WTC11 (cell line): ENCODE data around the gene ZMIZ2. TPM values are rescaled to one million over a fixed set of nuclear protein-coding genes. Genes with fewer than 3 reads are reported as not detected.

Experiments used
- ATAC-seq: fragments of 200-7000 bp; cut with Tn5 transposase; 2 replicates; pipeline ENCODE4 v1.10.0; 2021; ENCODE audit warnings: mild to moderate bottlenecking, moderate library complexity
- CTCF ChIA-PET: fragments of 300-600 bp; sonication (Branson Sonifier 250); formaldehyde crosslinking; loops from one replicate; lab custom pipeline; 2021; ENCODE audit warnings: antibody characterized with exemption; lab: Charles Lee
- POLR2A ChIA-PET: fragments of 350-600 bp; sonication (Branson Sonifier 250); formaldehyde crosslinking; loops from one replicate; lab custom pipeline; 2021; ENCODE audit warnings: antibody characterized with exemption; lab: Charles Lee
- DNase-seq: peaks from one replicate; pipeline ENCODE4 v3.0.0; 2021; ENCODE audit warnings: low spot score
- H3K27ac Mint-ChIP-seq: 2 replicates; pipeline ENCODE4 v1.8.0; 2021; ENCODE audit warnings: mixed read lengths
- H3K27me3 Mint-ChIP-seq: 2 replicates; pipeline ENCODE4 v1.8.0; 2021; ENCODE audit warnings: low read depth, mild to moderate bottlenecking, moderate library complexity, mixed read lengths
- H3K36me3 Mint-ChIP-seq: 2 replicates; pipeline ENCODE4 v1.8.0; 2021; ENCODE audit warnings: mixed read lengths
- H3K4me1 Mint-ChIP-seq: 2 replicates; pipeline ENCODE4 v1.8.0; 2022; ENCODE audit warnings: mixed read lengths
- H3K4me3 Mint-ChIP-seq: 2 replicates; pipeline ENCODE4 v1.8.0; 2021; ENCODE audit warnings: mild to moderate bottlenecking, moderate library complexity, mixed read lengths
- H3K9me3 Mint-ChIP-seq: 2 replicates; pipeline ENCODE4 v1.8.0; 2021; ENCODE audit warnings: mixed read lengths
- ATF6 ChIP-seq: sonication (generic); formaldehyde crosslinking; IDR thresholded peaks from 2 replicates; pipeline ENCODE4 v1.8.1; 2023; ENCODE audit warnings: mild to moderate bottlenecking, missing genetic modification reagents
- CDX4 ChIP-seq: fragments of 250-450 bp; sonication (Bioruptor Pico); IDR thresholded peaks from 2 replicates; pipeline ENCODE4 v1.9.0; 2021; ENCODE audit warnings: moderate library complexity, mild to moderate bottlenecking, inconsistent platforms, borderline replicate concordance
- CREM ChIP-seq: sonication (generic); formaldehyde crosslinking; IDR thresholded peaks from 2 replicates; pipeline ENCODE4 v1.8.1; 2022; ENCODE audit warnings: mild to moderate bottlenecking, missing genetic modification reagents, moderate library complexity
- EMX1 ChIP-seq: fragments of 250-450 bp; sonication (Bioruptor Pico); IDR thresholded peaks from 2 replicates; pipeline ENCODE4 v1.8.0; 2021; ENCODE audit warnings: mild to moderate bottlenecking
- FOXP1 ChIP-seq: sonication (generic); formaldehyde crosslinking; IDR thresholded peaks from 2 replicates; pipeline ENCODE4 v1.8.0; 2022; ENCODE audit warnings: missing genetic modification reagents, mild to moderate bottlenecking, moderate library complexity, borderline replicate concordance
- KAT7 ChIP-seq: sonication (generic); formaldehyde crosslinking; IDR thresholded peaks from 2 replicates; pipeline ENCODE4 v1.8.1; 2023; ENCODE audit warnings: missing genetic modification reagents, mild to moderate bottlenecking, borderline replicate concordance
- SMAD4 ChIP-seq: sonication (generic); formaldehyde crosslinking; IDR thresholded peaks from 2 replicates; pipeline ENCODE4 v1.8.0; 2022; ENCODE audit warnings: mild to moderate bottlenecking, missing genetic modification reagents
- SOX15 ChIP-seq: fragments of 250-450 bp; sonication (Bioruptor Pico); IDR thresholded peaks from 2 replicates; pipeline ENCODE4 v1.9.0; 2021; ENCODE audit warnings: mild to moderate bottlenecking
- STAT6 ChIP-seq: sonication (generic); formaldehyde crosslinking; conservative IDR thresholded peaks from 2 replicates; pipeline ENCODE4 v1.8.1; 2023; ENCODE audit warnings: mild to moderate bottlenecking, low read depth, missing genetic modification reagents, moderate library complexity
- TEAD4 ChIP-seq: sonication (generic); formaldehyde crosslinking; IDR thresholded peaks from 2 replicates; pipeline ENCODE4 v1.8.0; 2022; ENCODE audit warnings: mild to moderate bottlenecking, missing genetic modification reagents
- ZNF416 ChIP-seq: fragments of 250-450 bp; sonication (Bioruptor Pico); IDR thresholded peaks from 2 replicates; pipeline ENCODE4 v1.9.0; 2021; ENCODE audit warnings: mild to moderate bottlenecking, inconsistent platforms
- ZNF423 ChIP-seq: fragments of 250-450 bp; sonication (Bioruptor Pico); IDR thresholded peaks from 2 replicates; pipeline ENCODE4 v2.1.2; 2022; ENCODE audit warnings: mild to moderate bottlenecking, moderate library complexity
- ZNF671 ChIP-seq: fragments of 250-450 bp; sonication (Bioruptor Pico); IDR thresholded peaks from 2 replicates; pipeline ENCODE4 v1.8.0; 2021; ENCODE audit warnings: mild to moderate bottlenecking
- total RNA-seq: library from RNA; stranded (reverse); gene quantifications from 3 replicates; pipeline ENCODE4 v1.2.3, GENCODE V29; 2021
- TF ChIP-seq, protein P1 (sequence below): sonication (generic); formaldehyde crosslinking; IDR thresholded peaks from 2 replicates; pipeline ENCODE4 v1.8.0; 2023; ENCODE audit warnings: missing genetic modification reagents, mild to moderate bottlenecking, borderline replicate concordance
- TF ChIP-seq, protein P2 (sequence below): sonication (generic); formaldehyde crosslinking; IDR thresholded peaks from 2 replicates; pipeline ENCODE4 v1.8.1; 2023; ENCODE audit warnings: mild to moderate bottlenecking, missing genetic modification reagents, moderate library complexity
- TF ChIP-seq, protein P3 (sequence below): fragments of 250-450 bp; sonication (Bioruptor Pico); conservative IDR thresholded peaks from 2 replicates; pipeline ENCODE4 v1.9.0; 2021; ENCODE audit warnings: mild to moderate bottlenecking
- TF ChIP-seq, protein P4 (sequence below): sonication (generic); formaldehyde crosslinking; IDR thresholded peaks from 2 replicates; pipeline ENCODE4 v1.8.0; 2022; ENCODE audit warnings: mild to moderate bottlenecking, missing genetic modification reagents

The ZMIZ2 gene
- total RNA-seq, 1 experiment from 2014 or later, result 102 TPM

DNA sequence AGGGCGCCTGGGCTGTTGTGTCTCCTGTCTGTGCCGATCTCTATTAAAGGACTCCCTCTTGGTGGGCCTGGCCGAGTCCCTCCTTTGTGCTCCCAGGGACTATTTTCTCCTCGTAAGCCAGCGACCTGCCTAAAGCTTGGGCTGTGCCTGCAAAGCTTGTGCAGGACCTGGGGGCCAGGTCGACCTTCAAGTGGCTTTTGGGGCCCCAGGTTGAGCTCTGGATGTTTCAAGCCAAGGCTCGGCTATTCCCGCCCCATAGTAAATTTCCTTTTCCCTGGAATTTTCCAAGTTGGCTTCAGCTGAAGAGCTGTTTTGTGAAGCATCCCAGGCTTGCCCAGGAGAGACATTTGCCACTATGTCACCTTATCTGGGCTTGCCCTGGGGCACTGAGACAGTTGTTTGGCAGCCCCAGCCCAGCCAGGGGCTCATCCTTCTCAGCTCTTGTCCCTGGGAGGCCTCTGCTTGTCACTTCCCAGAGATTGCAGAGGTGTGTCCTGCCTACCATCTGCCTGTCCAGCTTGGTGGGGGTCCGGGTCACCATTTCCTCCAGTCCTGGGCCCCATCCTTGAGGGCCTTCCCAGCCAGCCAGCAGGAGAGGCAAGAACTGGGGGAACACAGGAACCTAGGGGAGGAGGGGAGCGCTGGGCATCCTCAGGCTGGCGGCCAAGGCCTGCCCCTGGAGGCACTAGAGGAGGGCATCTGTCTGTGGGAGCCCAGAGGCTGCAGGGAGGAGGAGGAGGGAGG, 20.2 kb downstream of the ZMIZ2 start (continued):
- TF ChIP-seq, protein P1, sequence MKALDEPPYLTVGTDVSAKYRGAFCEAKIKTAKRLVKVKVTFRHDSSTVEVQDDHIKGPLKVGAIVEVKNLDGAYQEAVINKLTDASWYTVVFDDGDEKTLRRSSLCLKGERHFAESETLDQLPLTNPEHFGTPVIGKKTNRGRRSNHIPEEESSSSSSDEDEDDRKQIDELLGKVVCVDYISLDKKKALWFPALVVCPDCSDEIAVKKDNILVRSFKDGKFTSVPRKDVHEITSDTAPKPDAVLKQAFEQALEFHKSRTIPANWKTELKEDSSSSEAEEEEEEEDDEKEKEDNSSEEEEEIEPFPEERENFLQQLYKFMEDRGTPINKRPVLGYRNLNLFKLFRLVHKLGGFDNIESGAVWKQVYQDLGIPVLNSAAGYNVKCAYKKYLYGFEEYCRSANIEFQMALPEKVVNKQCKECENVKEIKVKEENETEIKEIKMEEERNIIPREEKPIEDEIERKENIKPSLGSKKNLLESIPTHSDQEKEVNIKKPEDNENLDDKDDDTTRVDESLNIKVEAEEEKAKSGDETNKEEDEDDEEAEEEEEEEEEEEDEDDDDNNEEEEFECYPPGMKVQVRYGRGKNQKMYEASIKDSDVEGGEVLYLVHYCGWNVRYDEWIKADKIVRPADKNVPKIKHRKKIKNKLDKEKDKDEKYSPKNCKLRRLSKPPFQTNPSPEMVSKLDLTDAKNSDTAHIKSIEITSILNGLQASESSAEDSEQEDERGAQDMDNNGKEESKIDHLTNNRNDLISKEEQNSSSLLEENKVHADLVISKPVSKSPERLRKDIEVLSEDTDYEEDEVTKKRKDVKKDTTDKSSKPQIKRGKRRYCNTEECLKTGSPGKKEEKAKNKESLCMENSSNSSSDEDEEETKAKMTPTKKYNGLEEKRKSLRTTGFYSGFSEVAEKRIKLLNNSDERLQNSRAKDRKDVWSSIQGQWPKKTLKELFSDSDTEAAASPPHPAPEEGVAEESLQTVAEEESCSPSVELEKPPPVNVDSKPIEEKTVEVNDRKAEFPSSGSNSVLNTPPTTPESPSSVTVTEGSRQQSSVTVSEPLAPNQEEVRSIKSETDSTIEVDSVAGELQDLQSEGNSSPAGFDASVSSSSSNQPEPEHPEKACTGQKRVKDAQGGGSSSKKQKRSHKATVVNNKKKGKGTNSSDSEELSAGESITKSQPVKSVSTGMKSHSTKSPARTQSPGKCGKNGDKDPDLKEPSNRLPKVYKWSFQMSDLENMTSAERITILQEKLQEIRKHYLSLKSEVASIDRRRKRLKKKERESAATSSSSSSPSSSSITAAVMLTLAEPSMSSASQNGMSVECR (CRISPR knock-in tag), result no peak

DNA sequence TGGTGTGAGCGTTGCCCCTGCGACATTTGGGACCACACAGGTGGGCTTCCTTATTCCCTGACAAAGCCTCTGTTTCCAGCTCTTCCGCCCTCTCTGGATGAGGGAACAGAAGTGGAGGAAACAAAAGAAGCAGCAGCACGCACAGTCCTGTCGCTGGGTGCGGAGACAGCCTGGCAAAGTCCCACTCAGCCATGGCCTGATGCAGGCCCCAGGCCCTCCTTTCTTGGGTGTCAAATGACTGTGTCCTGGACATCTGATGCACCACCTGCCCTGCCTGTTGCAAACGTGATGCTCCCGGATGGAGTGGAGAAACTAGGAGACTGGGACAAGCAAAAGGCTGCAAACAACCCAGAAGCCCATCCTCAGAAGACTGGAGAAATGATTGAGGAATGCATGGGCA, 20.7 kb downstream of the ZMIZ2 start:
- no peak overlapping the region for H3K4me3 Mint-ChIP-seq
- H3K9me3 Mint-ChIP-seq, result no peaks in the 10 kb centered on the region
- ChIA-PET POLR2A (no interaction called here), CTCF (no interaction called here)
- no peaks in the 10 kb centered on the region for H3K27me3 Mint-ChIP-seq
- peaks cover 20% of the 10 kb centered on the region for H3K4me1 Mint-ChIP-seq
- H3K27ac Mint-ChIP-seq, result peak overlapping the region; percentile 7; the same call in 1 of the 2 replicates
- peaks cover 33% of the 10 kb centered on the region for H3K36me3 Mint-ChIP-seq
- DNase-seq, result no peak
- ATAC-seq, result peak; percentile 8; the same call in 1 of the 2 replicates
- no peak for TF ChIP-seq CDX4
- TF ChIP-seq EMX1, result no peak
- no peak for TF ChIP-seq ZNF423
- no peak for TF ChIP-seq TEAD4
- TF ChIP-seq STAT6, result no peak
- no peak for TF ChIP-seq ATF6 (CRISPR knock-in tag)
- TF ChIP-seq, protein P2, sequence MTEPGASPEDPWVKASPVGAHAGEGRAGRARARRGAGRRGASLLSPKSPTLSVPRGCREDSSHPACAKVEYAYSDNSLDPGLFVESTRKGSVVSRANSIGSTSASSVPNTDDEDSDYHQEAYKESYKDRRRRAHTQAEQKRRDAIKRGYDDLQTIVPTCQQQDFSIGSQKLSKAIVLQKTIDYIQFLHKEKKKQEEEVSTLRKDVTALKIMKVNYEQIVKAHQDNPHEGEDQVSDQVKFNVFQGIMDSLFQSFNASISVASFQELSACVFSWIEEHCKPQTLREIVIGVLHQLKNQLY (CRISPR knock-in tag), result no peak
- TF ChIP-seq ZNF671 (CRISPR knock-in tag), result no peak
- TF ChIP-seq, protein P3, sequence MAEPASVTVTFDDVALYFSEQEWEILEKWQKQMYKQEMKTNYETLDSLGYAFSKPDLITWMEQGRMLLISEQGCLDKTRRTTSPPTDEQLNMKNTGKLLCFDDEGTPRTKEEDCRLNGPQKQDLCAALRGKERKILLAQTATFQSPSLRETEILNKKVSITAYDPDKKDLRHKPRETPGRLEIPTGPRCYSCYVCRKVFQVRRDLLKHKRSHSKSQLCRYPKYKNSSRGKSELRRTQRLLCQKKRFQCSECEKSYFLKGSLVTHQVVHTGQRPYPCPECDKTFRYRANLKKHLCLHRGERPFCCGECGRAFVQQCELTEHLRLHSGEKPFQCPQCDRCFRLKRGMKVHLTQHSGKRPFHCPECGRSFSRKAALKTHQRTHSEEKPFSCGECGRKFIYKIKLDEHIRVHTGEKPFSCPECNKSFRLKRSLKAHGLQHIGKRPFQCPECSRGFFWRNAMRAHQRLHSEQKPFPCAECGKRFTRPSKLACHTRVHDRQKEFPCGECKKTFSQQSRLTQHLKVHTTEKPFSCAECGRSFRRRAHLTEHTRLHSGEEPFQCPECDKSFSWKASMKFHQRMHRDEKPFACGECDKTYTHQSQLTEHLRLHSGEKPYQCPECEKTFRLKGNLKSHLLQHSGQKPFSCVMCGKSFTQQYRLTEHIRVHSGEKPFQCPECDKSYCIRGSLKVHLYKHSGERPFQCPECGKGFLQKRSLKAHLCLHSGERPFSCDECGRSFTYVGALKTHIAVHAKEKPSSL, result no peak
- no peak for TF ChIP-seq ZNF416 (CRISPR knock-in tag)
- TF ChIP-seq, protein P4, sequence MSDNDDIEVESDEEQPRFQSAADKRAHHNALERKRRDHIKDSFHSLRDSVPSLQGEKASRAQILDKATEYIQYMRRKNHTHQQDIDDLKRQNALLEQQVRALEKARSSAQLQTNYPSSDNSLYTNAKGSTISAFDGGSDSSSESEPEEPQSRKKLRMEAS (CRISPR knock-in tag), result no peak
- TF ChIP-seq SOX15, result no peak
- TF ChIP-seq, protein P1 (CRISPR knock-in tag), result no peak
- no peak for TF ChIP-seq KAT7 (CRISPR knock-in tag)
- no peak for TF ChIP-seq FOXP1
- TF ChIP-seq SMAD4, result no peak
- TF ChIP-seq CREM (CRISPR knock-in tag), result no peak
